Thyroid gland (tissue), 4 donors: ENCODE data around the gene RAC2. TPM values are rescaled to one million over a fixed set of nuclear protein-coding genes. Genes with fewer than 3 reads are reported as not detected.

ENCODE experiments used
- DNase-seq, 2 donors: peaks; one replicate each; pipeline ENCODE4 v3.0.0-alpha.2; 2019
- H3K27ac ChIP-seq, 3 donors: fragments of 200-600 bp; sonication (generic); 1 replicate in 2 of 3; 2 replicates in 1 of 3; pipeline ENCODE4 v1.5.1; 2016 to 2019; ENCODE audit warnings: mild to moderate bottlenecking in 1 of 3, moderate library complexity in 1 of 3
- H3K27me3 ChIP-seq: fragments of 200-600 bp; sonication (generic); one replicate; pipeline ENCODE4 v1.5.1; 2019
- H3K36me3 ChIP-seq, 2 donors: fragments of 200-600 bp; sonication (generic); one replicate each; pipeline ENCODE4 v1.5.1; 2016 to 2019
- H3K4me1 ChIP-seq, 2 donors: fragments of 200-600 bp; sonication (generic); one replicate each; pipeline ENCODE4 v1.5.1; 2017 to 2019
- H3K4me3 ChIP-seq, 3 donors: fragments of 200-600 bp; sonication (generic); replicated peaks in 1 of 3; 1 replicate in 2 of 3; 2 replicates in 1 of 3; pipeline ENCODE4 v1.5.1; 2016; ENCODE audit warnings: mild to moderate bottlenecking in 1 of 3
- H3K9me3 ChIP-seq: fragments of 200-600 bp; sonication (generic); one replicate; pipeline ENCODE4 v1.5.1; 2017
- CTCF ChIP-seq, 6 experiments: fragments of 200-600 bp in 3 of 6; fragments of 450-650 bp in 3 of 6; sonication (generic) in 3 of 6; IDR thresholded peaks; one replicate each; pipeline ENCODE4 v1.5.1; 2016 to 2019; ENCODE audit warnings: antibody characterized with exemption in 6 of 6, mild to moderate bottlenecking in 2 of 6, inconsistent platforms in 1 of 6, moderate library complexity in 1 of 6
- POLR2A ChIP-seq, 2 donors: fragments of 450-650 bp; IDR thresholded peaks; one replicate each; pipeline ENCODE4 v1.6.1; 2017; ENCODE audit warnings: antibody characterized with exemption in 2 of 2, mild to moderate bottlenecking in 2 of 2, moderate library complexity in 1 of 2
- WGBS, 2 donors: methylation state at CpG; one replicate each; pipeline ENCODE4 v1.1.5; 2017; 5-methylcytosine and 5-hydroxymethylcytosine counted together
- intact Hi-C: fragments of 100-400 bp; cut with DNase I; formaldehyde crosslinking; loops from one replicate; pipeline ENCODE4 v1.15.1; 2023
- total RNA-seq, 4 donors: library from RNA; depleted of rRNA; stranded (reverse); fragments of >200 nt; gene quantifications; one replicate each; pipeline ENCODE4 v1.2.3, GENCODE V29; 2016

Gene RAC2
- total RNA-seq, 4 donors from 2014 or later, result 3.6 to 6.0 (median 4.6) TPM

- H3K9me3 ChIP-seq, result no peaks in the 10 kb centered on the region
- no peak overlapping the region for H3K27ac ChIP-seq
- TF ChIP-seq POLR2A (IDR thresholded peaks at IDR 0.05) (no peak), CTCF (IDR thresholded peaks at IDR 0.05) (no peak)
- H3K4me3 ChIP-seq, result no peak overlapping the region
- H3K4me1 ChIP-seq, result peaks cover 0 to 28% of the 10 kb centered on the region in 2 donors
- no peaks in the 10 kb centered on the region for H3K36me3 ChIP-seq
- no peaks in the 10 kb centered on the region for H3K27me3 ChIP-seq
- WGBS, 2 donors, result 88 to 94% methylated on average over 7 to 14 of the region's 15 CpGs
- DNase-seq, result no peak
- intact Hi-C loops, result no loop called here
Measured at GRCh38 chr22:37180531-37181231, 63.4 kb downstream of the RAC2 start.

- H3K36me3 ChIP-seq, result no peaks in the 10 kb centered on the region
- no peaks in the 10 kb centered on the region for H3K9me3 ChIP-seq
- 92 to 94% methylated on average over 25 to 27 of the region's 31 CpGs for WGBS, 2 donors
- H3K4me3 ChIP-seq, result no peak overlapping the region
- no peak overlapping the region for H3K27ac ChIP-seq
- no peak for TF ChIP-seq CTCF (IDR thresholded peaks at IDR 0.05)
- no peak for TF ChIP-seq POLR2A (IDR thresholded peaks at IDR 0.05)
- H3K4me1 ChIP-seq, result peaks cover 0 to 30% of the 10 kb centered on the region in 2 donors
- intact Hi-C loops, result no loop called here
- DNase-seq, result no peak
- H3K27me3 ChIP-seq, result no peaks in the 10 kb centered on the region
Measured at GRCh38 chr22:37179622-37180420, 64.2 kb downstream of the RAC2 start.

GRCh38 chr22:37179126-37179470 is 65.0 kb downstream of the RAC2 start:
- 84 to 96% methylated on average over 10 of the region's 10 CpGs for WGBS, 2 donors
- Histone ChIP-seq H3K27me3 (no peaks in the 10 kb centered on the region), H3K4me3 (no peak overlapping the region), H3K36me3 (no peaks in the 10 kb centered on the region), H3K27ac (peak overlapping the region in 1 of 3 donors; percentile 52), H3K9me3 (no peaks in the 10 kb centered on the region), H3K4me1 (peaks cover 0 to 30% of the 10 kb centered on the region in 2 donors)
- intact Hi-C loops, result no loop called here
- no peak for TF ChIP-seq CTCF (IDR thresholded peaks at IDR 0.05)
- TF ChIP-seq POLR2A (IDR thresholded peaks at IDR 0.05), result no peak
- DNase-seq, result no peak

- Histone ChIP-seq H3K4me1 (peaks cover 0 to 30% of the 10 kb centered on the region in 2 donors), H3K9me3 (no peaks in the 10 kb centered on the region), H3K4me3 (no peak overlapping the region), H3K36me3 (no peaks in the 10 kb centered on the region), H3K27ac (peak overlapping the region in 1 of 3 donors; percentile 52), H3K27me3 (no peaks in the 10 kb centered on the region)
- 47 to 52% methylated on average over 11 to 16 of the region's 17 CpGs for WGBS, 2 donors
- intact Hi-C loops, result no loop called here
- TF ChIP-seq CTCF (IDR thresholded peaks at IDR 0.05) (no peak), POLR2A (IDR thresholded peaks at IDR 0.05) (no peak)
- peak; percentile 30 to 37 for DNase-seq
Measured at GRCh38 chr22:37178350-37179125, 65.5 kb downstream of the RAC2 start.
